Breast epithelium (tissue), 3 donors: Measurements from ENCODE around the gene SS18L1.

Source experiments
- CTCF ChIP-seq, 3 donors: fragments of 450-650 bp; IDR thresholded peaks; one replicate each; pipeline ENCODE4 v1.5.1; 2016 to 2017; ENCODE audit warnings: antibody characterized with exemption in 3 of 3, mild to moderate bottlenecking in 3 of 3, moderate library complexity in 3 of 3
- POLR2A ChIP-seq: fragments of 450-650 bp; IDR thresholded peaks from one replicate; pipeline ENCODE4 v1.6.1; 2016; ENCODE audit warnings: antibody characterized with exemption, mild to moderate bottlenecking, moderate library complexity
- POLR2AphosphoS5 ChIP-seq, 3 donors: sonication (generic); formaldehyde crosslinking; IDR thresholded peaks; one replicate each; pipeline ENCODE4 v1.6.1; 2017; ENCODE audit warnings: antibody characterized with exemption in 3 of 3

GRCh38 chr20:62209850-62210495, 66.4 kb downstream of the SS18L1 start:
- TF ChIP-seq CTCF (IDR thresholded peaks at IDR 0.05) (no peak), POLR2A (no peak), POLR2AphosphoS5 (IDR thresholded peaks at IDR 0.05) (no peak)
